ENCODE results near the gene PIEZO2. TPM values are rescaled to one million over a fixed set of nuclear protein-coding genes. Genes with fewer than 3 reads are reported as not detected.

Gene PIEZO2
- total RNA-seq, 4 donors from 2014 or later, result 2.1 to 7.4 (median 2.5) TPM; not detected in 1

DNA sequence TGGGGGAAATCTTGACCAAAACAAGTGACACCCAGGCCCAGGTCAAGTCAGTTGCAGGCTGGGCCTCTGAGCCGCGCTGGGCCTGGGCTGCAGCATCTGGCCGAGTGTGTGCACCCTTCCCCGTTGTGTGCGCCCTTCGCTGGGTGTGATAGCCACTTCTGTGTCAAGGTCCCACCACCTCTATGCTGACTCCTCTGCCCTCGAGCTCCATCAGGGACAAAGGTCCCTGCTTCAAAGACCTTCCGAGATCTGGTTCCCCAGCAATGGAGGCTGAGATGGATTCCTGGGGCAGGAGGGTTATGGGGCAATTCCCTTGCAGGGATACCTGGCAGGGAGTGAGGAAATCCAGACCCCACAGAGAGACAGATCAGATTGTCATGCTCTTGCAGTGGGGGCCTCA, 93.6 kb downstream of the PIEZO2 start:
- 83 to 91% methylated on average over 6 of the region's 8 CpGs for WGBS, 2 donors
- H3K27me3 ChIP-seq, result no peaks in the 10 kb centered on the region
- H3K9me3 ChIP-seq, result no peaks in the 10 kb centered on the region
- H3K4me3 ChIP-seq, result no peak overlapping the region
- intact Hi-C loops (cut with DNase I), result no loop called here
- H3K27ac ChIP-seq, result no peak overlapping the region
- H3K4me1 ChIP-seq, result no peaks in the 10 kb centered on the region
- DNase-seq, result no peak
- H3K36me3 ChIP-seq, result no peaks in the 10 kb centered on the region
- TF ChIP-seq POLR2A (IDR thresholded peaks at IDR 0.05), result no peak
- TF ChIP-seq, protein P1, sequence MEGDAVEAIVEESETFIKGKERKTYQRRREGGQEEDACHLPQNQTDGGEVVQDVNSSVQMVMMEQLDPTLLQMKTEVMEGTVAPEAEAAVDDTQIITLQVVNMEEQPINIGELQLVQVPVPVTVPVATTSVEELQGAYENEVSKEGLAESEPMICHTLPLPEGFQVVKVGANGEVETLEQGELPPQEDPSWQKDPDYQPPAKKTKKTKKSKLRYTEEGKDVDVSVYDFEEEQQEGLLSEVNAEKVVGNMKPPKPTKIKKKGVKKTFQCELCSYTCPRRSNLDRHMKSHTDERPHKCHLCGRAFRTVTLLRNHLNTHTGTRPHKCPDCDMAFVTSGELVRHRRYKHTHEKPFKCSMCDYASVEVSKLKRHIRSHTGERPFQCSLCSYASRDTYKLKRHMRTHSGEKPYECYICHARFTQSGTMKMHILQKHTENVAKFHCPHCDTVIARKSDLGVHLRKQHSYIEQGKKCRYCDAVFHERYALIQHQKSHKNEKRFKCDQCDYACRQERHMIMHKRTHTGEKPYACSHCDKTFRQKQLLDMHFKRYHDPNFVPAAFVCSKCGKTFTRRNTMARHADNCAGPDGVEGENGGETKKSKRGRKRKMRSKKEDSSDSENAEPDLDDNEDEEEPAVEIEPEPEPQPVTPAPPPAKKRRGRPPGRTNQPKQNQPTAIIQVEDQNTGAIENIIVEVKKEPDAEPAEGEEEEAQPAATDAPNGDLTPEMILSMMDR (IDR thresholded peaks at IDR 0.05), result no peak

DNA sequence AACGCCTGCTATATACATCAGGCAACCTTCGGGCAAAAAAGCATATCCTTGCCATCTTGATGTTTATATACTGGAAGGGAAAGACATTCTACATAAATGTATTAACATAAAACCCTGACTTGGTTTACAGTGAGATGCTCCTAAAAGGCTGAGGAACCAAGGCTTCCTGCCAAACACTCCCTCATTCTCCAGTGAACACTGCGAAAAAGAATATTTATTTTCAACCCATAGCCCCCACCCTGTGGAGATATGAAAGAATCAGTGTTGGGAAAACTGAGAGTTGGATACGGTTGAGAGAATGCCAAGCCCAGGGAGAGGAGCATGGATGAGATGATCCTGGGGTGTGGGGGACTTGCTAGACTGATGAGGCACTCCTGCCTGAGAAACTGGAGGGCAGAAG, 94.9 kb downstream of the PIEZO2 start:
- 49 to 50% methylated on average over 4 of the region's 4 CpGs for WGBS, 2 donors
- Histone ChIP-seq H3K36me3 (no peaks in the 10 kb centered on the region), H3K4me3 (no peak overlapping the region), H3K9me3 (no peaks in the 10 kb centered on the region), H3K27me3 (no peaks in the 10 kb centered on the region), H3K27ac (no peak overlapping the region), H3K4me1 (no peaks in the 10 kb centered on the region)
- TF ChIP-seq, protein P1 (IDR thresholded peaks at IDR 0.05), result no peak
- no peak for TF ChIP-seq POLR2A (IDR thresholded peaks at IDR 0.05)
- intact Hi-C loops (cut with DNase I), result no loop called here
- no peak for DNase-seq

DNA sequence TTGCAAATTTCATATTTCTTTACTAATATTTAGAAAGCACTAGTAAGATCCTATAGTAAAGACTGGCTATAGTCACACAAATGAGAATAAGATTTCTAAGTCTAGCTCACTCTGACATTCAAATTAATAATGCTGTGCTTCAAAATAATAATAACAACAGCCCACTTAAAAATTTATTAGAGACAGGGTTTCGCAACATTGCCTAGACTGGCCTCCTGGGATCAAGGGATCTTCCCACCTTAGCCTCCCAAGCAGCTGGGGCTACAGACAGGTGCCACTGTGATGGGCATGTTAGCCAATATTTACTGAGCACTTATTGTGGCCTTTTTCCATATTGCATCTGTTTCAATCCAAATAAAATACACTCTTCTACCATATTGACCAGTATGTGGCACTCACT, 96.1 kb downstream of the PIEZO2 start:
- 70 to 94% methylated on average over 1 of the region's 1 CpG for WGBS, 2 donors
- no peak overlapping the region for H3K4me3 ChIP-seq
- TF ChIP-seq, protein P1 (IDR thresholded peaks at IDR 0.05), result no peak
- TF ChIP-seq POLR2A (IDR thresholded peaks at IDR 0.05), result no peak
- H3K27ac ChIP-seq, result no peak overlapping the region
- no peaks in the 10 kb centered on the region for H3K27me3 ChIP-seq
- intact Hi-C loops (cut with DNase I), result no loop called here
- H3K36me3 ChIP-seq, result no peaks in the 10 kb centered on the region
- no peaks in the 10 kb centered on the region for H3K9me3 ChIP-seq
- DNase-seq, result no peak
- H3K4me1 ChIP-seq, result no peaks in the 10 kb centered on the region

DNA sequence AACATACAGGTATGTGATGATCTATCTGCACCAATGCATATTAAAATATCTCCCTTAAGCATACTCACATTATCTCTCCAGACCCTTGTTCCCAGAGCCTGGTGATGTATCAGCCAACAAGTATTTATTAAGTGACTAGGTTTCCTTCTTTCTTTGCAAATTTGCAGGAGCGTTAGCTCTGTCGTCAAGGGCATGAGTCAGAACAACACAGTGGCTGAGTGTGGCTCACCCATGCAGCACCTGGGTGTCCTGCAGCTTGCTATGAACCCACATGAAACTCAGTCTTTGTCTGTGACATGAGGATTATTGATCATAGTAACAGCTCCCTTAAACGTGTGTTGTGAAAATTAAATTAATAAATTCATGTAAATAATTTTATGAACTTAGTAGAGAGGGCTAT, 96.6 kb downstream of the PIEZO2 start:
- WGBS, 2 donors, result 58 to 60% methylated on average over 3 of the region's 3 CpGs
- Histone ChIP-seq H3K27ac (no peak overlapping the region), H3K36me3 (no peaks in the 10 kb centered on the region), H3K27me3 (no peaks in the 10 kb centered on the region), H3K9me3 (no peaks in the 10 kb centered on the region), H3K4me3 (no peak overlapping the region), H3K4me1 (no peaks in the 10 kb centered on the region)
- no peak for TF ChIP-seq POLR2A (IDR thresholded peaks at IDR 0.05)
- TF ChIP-seq, protein P1 (IDR thresholded peaks at IDR 0.05), result no peak
- intact Hi-C loops (cut with DNase I), result no loop called here
- DNase-seq, result no peak

DNA sequence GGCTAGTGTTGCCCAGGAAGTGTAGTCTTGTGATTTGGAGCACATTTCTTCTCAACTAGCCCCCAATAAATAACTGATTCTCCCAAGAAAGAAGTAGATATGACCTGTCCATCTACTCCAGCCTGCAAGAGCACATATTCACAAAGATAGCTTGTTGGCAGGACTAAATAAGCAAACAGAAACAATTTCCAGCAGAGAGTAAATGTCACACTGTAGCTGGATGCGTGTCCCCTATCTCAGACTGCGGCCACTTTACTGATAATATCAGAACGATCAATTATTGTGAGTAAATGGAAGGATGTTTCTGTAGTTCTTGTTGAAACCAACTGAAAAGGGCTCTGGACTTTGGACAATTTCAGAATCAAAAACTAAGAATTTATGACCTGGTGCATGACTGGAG, 97.9 kb downstream of the PIEZO2 start:
- no peaks in the 10 kb centered on the region for H3K9me3 ChIP-seq
- DNase-seq, result no peak
- no peak overlapping the region for H3K4me3 ChIP-seq
- no peaks in the 10 kb centered on the region for H3K36me3 ChIP-seq
- no peaks in the 10 kb centered on the region for H3K27me3 ChIP-seq
- H3K4me1 ChIP-seq, result no peaks in the 10 kb centered on the region
- TF ChIP-seq, protein P1 (IDR thresholded peaks at IDR 0.05), result no peak
- no peak for TF ChIP-seq POLR2A (IDR thresholded peaks at IDR 0.05)
- intact Hi-C loops (cut with DNase I), result no loop called here
- WGBS, 2 donors, result 85 to 86% methylated on average over 3 of the region's 3 CpGs
- H3K27ac ChIP-seq, result no peak overlapping the region

Data from esophagus squamous epithelium (tissue), 5 donors.